PC-3 (cell line): Measurements from ENCODE around the gene CRIM1. TPM values are rescaled to one million over a fixed set of nuclear protein-coding genes. Genes with fewer than 3 reads are reported as not detected.
A peak's percentile ranks its signal among the peaks of the same experiment; 100 is the strongest.

Experiments used
- ATAC-seq: fragments of 200-7000 bp; cut with Tn5 transposase; 2 replicates; pipeline ENCODE4 v1.9.1; 2020; ENCODE audit warnings: mild to moderate bottlenecking, moderate library complexity
- BruUV-seq: library from RNA; stranded (reverse); fragments of 400-500 nt; replicated peaks from 2 replicates; lab custom pipeline; 2021; lab: Mats Ljungman, UMichigan
- CTCF ChIA-PET: fragments of 300-600 bp; sonication (Branson Sonifier 250); formaldehyde crosslinking; loops from one replicate; lab custom pipeline; 2022; ENCODE audit warnings: antibody characterized with exemption; lab: Charles Lee
- POLR2A ChIA-PET: fragments of 300-600 bp; sonication (Branson Sonifier 250); formaldehyde crosslinking; loops from one replicate; lab custom pipeline; 2022; ENCODE audit warnings: antibody characterized with exemption; ENCODE audit not compliant: unreplicated experiment; lab: Charles Lee
- DNase-seq: peaks from one replicate; pipeline ENCODE4 v3.0.0-alpha.2; 2015
- H2AFZ ChIP-seq: fragments of 300-600 bp; sonication (generic); 2 replicates; pipeline ENCODE4 v1.6.0; 2016; ENCODE audit warnings: antibody characterized with exemption, low read length
- H3F3A ChIP-seq: fragments of 300-600 bp; sonication (generic); one replicate; pipeline ENCODE4 v1.6.0; 2017; ENCODE audit warnings: antibody characterized with exemption, low read length, control low read depth, mild to moderate bottlenecking; ENCODE audit not compliant: unreplicated experiment
- H3K27ac ChIP-seq: fragments of 300-600 bp; sonication (generic); 2 replicates; pipeline ENCODE4 v1.5.1; 2016; ENCODE audit warnings: mild to moderate bottlenecking, low read length
- H3K27me3 ChIP-seq: fragments of 300-600 bp; sonication (generic); 2 replicates; pipeline ENCODE4 v1.6.1; 2016; ENCODE audit warnings: low read length, mixed read lengths
- H3K36me3 ChIP-seq: fragments of 300-600 bp; sonication (generic); 2 replicates; pipeline ENCODE4 v1.6.1; 2016; ENCODE audit warnings: low read depth, mixed run types, low read length, mixed read lengths
- H3K4me1 ChIP-seq: fragments of 300-600 bp; sonication (generic); 2 replicates; pipeline ENCODE4 v1.5.1; 2016; ENCODE audit warnings: low read length; ENCODE audit not compliant: insufficient read depth
- H3K4me2 ChIP-seq: fragments of 300-600 bp; sonication (generic); 2 replicates; pipeline ENCODE4 v1.6.0; 2016; ENCODE audit warnings: low read length
- H3K4me3 ChIP-seq: fragments of 300-600 bp; sonication (generic); 2 replicates; pipeline ENCODE4 v1.5.1; 2016; ENCODE audit warnings: mild to moderate bottlenecking, low read length, mixed read lengths
- H3K79me2 ChIP-seq: fragments of 300-600 bp; sonication (generic); 2 replicates; pipeline ENCODE4 v1.6.1; 2017; ENCODE audit warnings: low read length, mixed read lengths
- H3K9ac ChIP-seq: fragments of 300-600 bp; sonication (generic); 2 replicates; pipeline ENCODE4 v1.6.0; 2016; ENCODE audit warnings: mild to moderate bottlenecking, low read length
- H3K9me2 ChIP-seq: fragments of 300-600 bp; sonication (generic); replicated peaks from 2 replicates; pipeline ENCODE4 v1.6.1; 2016; ENCODE audit warnings: mixed run types, low read length, mixed read lengths
- H3K9me3 ChIP-seq: fragments of 300-600 bp; sonication (generic); 2 replicates; pipeline ENCODE4 v1.6.1; 2016; ENCODE audit warnings: low read length, mixed read lengths
- H4K20me1 ChIP-seq: fragments of 300-600 bp; sonication (generic); 2 replicates; pipeline ENCODE4 v1.6.1; 2016; ENCODE audit warnings: low read length, mixed read lengths
- CTCF ChIP-seq: fragments of 300-600 bp; sonication (generic); conservative IDR thresholded peaks from 2 replicates; pipeline ENCODE4 v1.5.1; 2017; ENCODE audit warnings: antibody characterized with exemption, low read depth, mild to moderate bottlenecking, low read length
- EZH2 ChIP-seq: fragments of 300-600 bp; sonication (generic); IDR thresholded peaks from one replicate; pipeline ENCODE4 v1.6.1; 2017; ENCODE audit warnings: antibody characterized with exemption, mild to moderate bottlenecking, low read length; ENCODE audit not compliant: unreplicated experiment
- EZH2phosphoT487 ChIP-seq: fragments of 300-600 bp; sonication (generic); IDR thresholded peaks from 2 replicates; pipeline ENCODE4 v1.6.1; 2018; ENCODE audit warnings: mild to moderate bottlenecking, antibody characterized with exemption, low read length, borderline replicate concordance
- intact Hi-C: fragments of 100-400 bp; cut with micrococcal nuclease; formaldehyde crosslinking; loops from 2 replicates; pipeline ENCODE4 v1.9.0; 2023
- total RNA-seq: library from RNA; depleted of rRNA; stranded (reverse); fragments of >200 nt; gene quantifications from 2 replicates; pipeline ENCODE4 v1.2.3, GENCODE V29; 2014

CRIM1 gene
- total RNA-seq, 1 experiment from 2014 or later: 70.7 TPM

GRCh38 chr2:36410681-36411080 is 55.1 kb downstream of the CRIM1 start:
- intact Hi-C loops: no loop called here
- H3K4me2 ChIP-seq: no peak overlapping the region
- no peaks in the 10 kb centered on the region for H3K36me3 ChIP-seq
- TF ChIP-seq EZH2 (no peak), CTCF (no peak), EZH2phosphoT487 (no peak)
- no peaks in the 10 kb centered on the region for H3K27me3 ChIP-seq
- no TSS peak for BruUV-seq
- no peak overlapping the region for H3K9ac ChIP-seq
- H3K4me1 ChIP-seq: peaks cover 11% of the 10 kb centered on the region
- peaks cover 98% of the 10 kb centered on the region for H3K79me2 ChIP-seq
- H3K9me3 ChIP-seq: no peaks in the 10 kb centered on the region
- H2AFZ ChIP-seq: no peak overlapping the region
- ChIA-PET POLR2A (no interaction called here), CTCF (no interaction called here)
- H3K4me3 ChIP-seq: no peak overlapping the region
- no peaks in the 10 kb centered on the region for H3K9me2 ChIP-seq
- no peak for DNase-seq
- H3F3A ChIP-seq: no peaks in the 10 kb centered on the region
- H4K20me1 ChIP-seq: peaks cover 11% of the 10 kb centered on the region; the same call in 1 of the 2 replicates
- no peak overlapping the region for H3K27ac ChIP-seq
- ATAC-seq: no peak

- no peak for TF ChIP-seq EZH2phosphoT487
- TF ChIP-seq CTCF: no peak
- TF ChIP-seq EZH2: no peak
- Histone ChIP-seq H3F3A (no peaks in the 10 kb centered on the region), H3K4me3 (no peak overlapping the region), H3K4me1 (peaks cover 11% of the 10 kb centered on the region), H3K4me2 (peak overlapping the region; percentile 20), H3K36me3 (no peaks in the 10 kb centered on the region), H3K9ac (no peak overlapping the region), H3K27me3 (no peaks in the 10 kb centered on the region), H3K9me2 (no peaks in the 10 kb centered on the region), H2AFZ (no peak overlapping the region), H3K9me3 (no peaks in the 10 kb centered on the region), H3K79me2 (peaks cover 96% of the 10 kb centered on the region), H4K20me1 (peaks cover 11% of the 10 kb centered on the region; the same call in 1 of the 2 replicates), H3K27ac (no peak overlapping the region)
- ATAC-seq (no peak), DNase-seq (no peak)
- ChIA-PET CTCF (no interaction called here), POLR2A (interaction anchor here (0.6 kb wide), 2 partner anchors 53 to 208 kb away, joined by 6 to 11 read pairs; no protein-coding TSS in a partner anchor)
- BruUV-seq: no TSS peak
- intact Hi-C loops: no loop called here
These were observed 56.4 kb downstream of the CRIM1 start for GRCh38 chr2:36411962-36412444.

- CTCF ChIA-PET: no interaction called here
- Histone ChIP-seq H3F3A (no peaks in the 10 kb centered on the region), H3K9ac (no peak overlapping the region), H3K9me2 (no peaks in the 10 kb centered on the region), H2AFZ (no peak overlapping the region), H3K36me3 (no peaks in the 10 kb centered on the region), H3K79me2 (peaks cover 96% of the 10 kb centered on the region), H3K27me3 (no peaks in the 10 kb centered on the region), H3K27ac (no peak overlapping the region), H3K4me2 (no peak overlapping the region), H4K20me1 (peaks cover 11% of the 10 kb centered on the region; the same call in 1 of the 2 replicates), H3K4me1 (peaks cover 11% of the 10 kb centered on the region), H3K4me3 (no peak overlapping the region), H3K9me3 (no peaks in the 10 kb centered on the region)
- BruUV-seq: no TSS peak
- DNase-seq: no peak
- TF ChIP-seq EZH2phosphoT487 (no peak), CTCF (no peak), EZH2 (no peak)
- ATAC-seq: no peak
- intact Hi-C loops: no loop called here
- POLR2A ChIA-PET: no interaction called here
These were observed 57.6 kb downstream of the CRIM1 start for GRCh38 chr2:36413218-36413617.
